Measurements from ENCODE around the gene MRPS30. TPM values are rescaled to one million over a fixed set of nuclear protein-coding genes. Genes with fewer than 3 reads are reported as not detected.

Gene MRPS30
- total and polyA plus RNA-seq, 2 of the 13 experiments (the other 11 are each of a cell fraction or from before 2014, with no cell fraction given), result 36.4 to 67.6 TPM

- no peak for TF ChIP-seq ZBTB40 (IDR thresholded peaks at IDR 0.05)
- peak; percentile 80; the same call in 1 of the 2 replicates for TF ChIP-seq ZBTB40 (CRISPR knock-in tag; IDR thresholded peaks at IDR 0.05)
- TF ChIP-seq HOXA3 (CRISPR knock-in tag; IDR thresholded peaks at IDR 0.05), result peak; percentile 89
- peak; percentile 88 for TF ChIP-seq KMT2B (CRISPR knock-in tag; IDR thresholded peaks at IDR 0.05)
- peak; percentile 52; the same call in 1 of the 2 replicates for TF ChIP-seq ARNT2 (CRISPR knock-in tag; IDR thresholded peaks at IDR 0.05; ENCODE audit: low read depth)
- peak; percentile 66; the same call in 1 of the 2 replicates for TF ChIP-seq ZFP36L1 (CRISPR knock-in tag; IDR thresholded peaks at IDR 0.05)
- TF ChIP-seq THAP9 (CRISPR knock-in tag; IDR thresholded peaks at IDR 0.05; ENCODE audit: borderline replicate concordance), result peak; percentile 73; the same call in 1 of the 2 replicates
- 0 out of 2 replicates have a peak, but pooled peaks have one; percentile 58 for TF ChIP-seq ZNF749 (CRISPR knock-in tag; IDR thresholded peaks at IDR 0.05; ENCODE audit: borderline replicate concordance)
- TF ChIP-seq ZNF704 (CRISPR knock-in tag; IDR thresholded peaks at IDR 0.05; ENCODE audit: borderline replicate concordance), result peak; percentile 80; the same call in 1 of the 2 replicates
- no peak for TF ChIP-seq ZNF260 (CRISPR knock-in tag; IDR thresholded peaks at IDR 0.05; ENCODE audit: borderline replicate concordance, low read depth)
- TF ChIP-seq FOXO4 (CRISPR knock-in tag; conservative IDR thresholded peaks at IDR 0.05), result no peak
- no peak for TF ChIP-seq ZNF546 (CRISPR knock-in tag; conservative IDR thresholded peaks at IDR 0.05)
- no peak for TF ChIP-seq MATR3 (CRISPR knock-in tag; IDR thresholded peaks at IDR 0.05)
Observed at GRCh38 chr5:44808435-44809214, at the start of gene MRPS30 (continued).

All from HepG2 (cell line).